Activated CD8-positive, alpha-beta memory T cell treated with anti-CD3 and anti-CD28 coated beads for 36 hours (primary cell): Measurements from ENCODE around the gene ADCY2. TPM values are rescaled to one million over a fixed set of nuclear protein-coding genes. Genes with fewer than 3 reads are reported as not detected.

Experiments
- CTCF ChIA-PET: fragments of 350-600 bp; sonication (Branson Sonifier 250); formaldehyde crosslinking; loops from one replicate; lab custom pipeline; 2021; ENCODE audit warnings: antibody characterized with exemption; lab: Charles Lee
- POLR2A ChIA-PET: fragments of 350-600 bp; sonication (Branson Sonifier 250); formaldehyde crosslinking; loops from one replicate; lab custom pipeline; 2021; ENCODE audit warnings: antibody characterized with exemption; lab: Charles Lee
- total RNA-seq, 2 experiments: library from RNA; stranded (reverse); gene quantifications; one replicate each; pipeline ENCODE4 v1.2.3, GENCODE V29; 2021

ADCY2 gene
- total RNA-seq = not detected

DNA sequence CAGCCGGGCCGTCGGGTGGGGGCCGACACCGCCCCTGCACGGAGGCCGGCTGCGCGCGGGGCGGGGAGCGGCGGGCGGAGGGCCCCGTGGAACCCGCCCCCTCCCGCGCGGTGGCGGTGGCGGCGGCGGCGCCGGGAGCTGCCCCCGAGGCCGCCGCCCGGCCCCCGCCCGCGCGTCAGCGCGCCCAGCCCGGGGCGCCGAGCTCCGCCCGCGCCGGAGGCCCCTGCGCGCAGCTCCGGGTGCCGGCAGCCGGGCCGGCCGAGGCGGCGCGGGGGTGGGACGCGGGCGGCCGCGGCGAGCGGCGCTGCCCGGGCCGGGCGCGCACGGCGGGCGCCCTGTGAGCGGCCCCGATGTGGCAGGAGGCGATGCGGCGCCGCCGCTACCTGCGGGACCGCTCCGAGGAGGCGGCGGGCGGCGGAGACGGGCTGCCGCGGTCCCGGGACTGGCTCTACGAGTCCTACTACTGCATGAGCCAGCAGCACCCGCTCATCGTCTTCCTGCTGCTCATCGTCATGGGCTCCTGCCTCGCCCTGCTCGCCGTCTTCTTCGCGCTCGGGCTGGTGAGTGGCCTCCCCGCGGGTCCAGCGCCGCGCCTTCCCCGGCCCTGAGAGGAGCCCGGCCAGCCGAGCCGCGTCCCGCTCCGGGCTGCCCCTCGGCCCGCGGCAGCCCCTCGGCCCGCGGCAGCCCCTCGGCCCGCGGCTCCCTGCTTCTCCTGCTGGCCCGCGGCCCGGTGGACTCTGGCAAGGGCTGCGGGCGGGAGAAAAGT lies at the start of gene ADCY2:
ADCY2 (plus strand) TSS at position 192 of the 766 bp plus-strand sequence; CDS start at position 351, 159 bp downstream.
- CTCF ChIA-PET = no interaction called here
- POLR2A ChIA-PET = no interaction called here

DNA sequence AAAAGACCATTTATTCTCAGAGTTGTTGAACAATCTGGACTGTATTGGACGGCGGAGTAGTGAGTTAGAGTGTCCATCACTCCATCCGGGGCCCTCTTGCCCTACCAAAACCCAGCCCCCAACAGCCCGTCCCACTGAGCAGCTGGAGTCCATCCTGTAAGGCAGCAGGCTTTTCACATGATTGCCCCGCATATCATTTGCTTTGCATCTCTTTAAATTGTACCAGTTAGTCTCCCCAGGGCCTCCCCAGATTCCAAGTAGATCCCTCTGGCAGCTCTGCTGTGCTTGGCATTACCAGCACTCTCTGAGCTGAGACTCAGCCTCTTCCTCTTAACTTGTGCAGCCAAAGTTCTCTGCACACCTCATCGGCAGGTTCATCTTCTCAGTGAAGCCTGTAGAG lies 48.6 kb upstream of the ADCY2 start:
- POLR2A ChIA-PET = no interaction called here
- CTCF ChIA-PET = no interaction called here

- CTCF ChIA-PET = no interaction called here
- POLR2A ChIA-PET = no interaction called here
These were observed 47.6 kb upstream of the ADCY2 start for GRCh38 chr5:7348168-7348854.

DNA sequence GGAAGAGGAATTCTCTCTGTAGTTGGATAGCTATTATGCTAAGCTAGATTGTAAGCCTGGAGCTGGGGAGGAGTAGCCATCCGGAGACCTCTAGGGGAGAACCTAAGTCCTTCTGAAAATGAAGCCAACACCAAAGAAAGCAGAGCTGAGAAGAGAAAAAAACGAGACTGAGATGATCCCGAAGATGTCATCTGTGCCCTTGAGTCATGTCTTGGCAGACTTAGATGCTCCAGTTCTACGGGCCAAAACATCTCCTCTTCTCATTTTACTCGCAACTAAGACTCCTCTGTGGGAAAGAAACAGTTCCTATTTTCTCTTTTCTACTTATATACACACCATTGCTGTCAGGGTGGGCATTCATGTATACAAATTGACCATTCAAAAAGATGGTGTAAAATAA lies 34.3 kb upstream of the ADCY2 start:
- ChIA-PET POLR2A (no interaction called here), CTCF (no interaction called here)

DNA sequence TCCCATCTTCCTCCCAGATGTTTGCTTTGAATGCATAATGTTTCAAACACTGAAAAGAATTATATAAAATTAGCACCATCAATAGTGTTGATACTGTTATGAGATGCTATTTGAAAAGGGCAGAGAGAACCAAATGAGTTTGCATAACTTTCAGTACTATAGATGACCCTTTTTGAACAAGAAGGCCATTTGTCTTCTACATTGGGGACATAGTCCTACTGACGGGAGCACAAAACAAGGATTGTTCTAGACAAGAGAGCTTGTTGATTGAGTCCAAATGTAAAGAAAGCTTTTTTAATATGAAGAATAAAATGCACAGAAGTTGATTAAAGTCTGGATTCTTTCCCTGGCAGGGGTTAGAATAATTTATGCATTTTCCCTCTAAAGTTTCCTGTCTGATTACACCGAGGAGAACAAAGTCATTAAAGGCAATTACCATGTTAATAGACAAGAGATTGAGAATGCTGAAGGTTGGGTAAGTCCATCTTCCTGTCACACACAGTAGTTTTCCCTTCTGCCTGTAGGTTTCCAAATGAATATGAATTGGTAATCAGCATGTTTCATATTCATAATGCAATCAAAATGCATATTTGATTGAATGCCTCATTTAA lies 32.8 kb upstream of the ADCY2 start:
- ChIA-PET CTCF (no interaction called here), POLR2A (no interaction called here)

DNA sequence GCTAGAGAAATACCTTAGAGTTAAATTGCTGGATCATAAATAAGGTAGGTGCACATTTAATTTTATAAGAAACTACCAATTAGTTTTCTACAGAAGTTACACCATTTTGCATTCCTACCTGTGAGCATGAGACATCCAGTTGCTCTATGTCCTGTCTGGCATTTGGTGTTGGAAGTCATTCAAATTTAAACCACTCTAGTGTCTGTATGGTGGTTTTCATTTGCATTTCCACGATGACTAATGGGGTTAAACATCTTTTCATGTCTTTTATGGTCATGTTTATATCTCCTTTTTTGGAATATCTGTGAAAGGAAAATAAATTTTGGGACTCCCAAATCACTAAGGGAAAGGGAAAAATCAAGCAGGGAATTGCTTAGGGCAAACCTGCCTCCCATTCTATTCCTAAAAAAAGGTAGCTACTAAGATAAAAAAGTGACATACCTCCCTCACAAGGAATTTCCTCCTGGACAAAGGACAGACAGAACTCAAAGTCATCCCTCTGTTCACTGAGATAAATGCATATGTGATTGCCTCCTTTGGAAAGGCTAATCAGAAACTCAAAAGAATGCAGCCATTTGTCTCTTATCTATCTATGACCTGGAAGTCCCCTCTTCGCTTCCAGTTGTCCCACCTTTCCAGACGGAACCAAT lies 31.6 kb upstream of the ADCY2 start:
- POLR2A ChIA-PET = no interaction called here
- CTCF ChIA-PET = no interaction called here

GRCh38 chr5:7367780-7368179 lies 28.2 kb upstream of the ADCY2 start:
- ChIA-PET CTCF (no interaction called here), POLR2A (no interaction called here)

DNA sequence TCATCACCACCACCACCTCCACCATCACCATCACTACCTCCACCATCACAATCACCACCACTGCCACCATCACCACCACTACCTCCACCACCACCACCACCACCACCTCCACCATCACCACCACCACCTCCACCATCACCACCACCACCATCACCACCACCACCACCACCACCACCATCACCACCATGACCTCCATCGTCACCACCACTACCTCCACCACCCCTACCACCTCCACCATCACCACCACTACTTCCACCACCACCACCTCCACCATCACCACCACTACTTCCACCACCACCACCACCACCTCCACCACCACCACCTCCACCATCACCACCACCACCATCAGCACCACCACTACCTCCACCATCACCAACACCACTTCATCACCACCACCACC lies 23.5 kb upstream of the ADCY2 start:
- POLR2A ChIA-PET = no interaction called here
- CTCF ChIA-PET = no interaction called here

DNA sequence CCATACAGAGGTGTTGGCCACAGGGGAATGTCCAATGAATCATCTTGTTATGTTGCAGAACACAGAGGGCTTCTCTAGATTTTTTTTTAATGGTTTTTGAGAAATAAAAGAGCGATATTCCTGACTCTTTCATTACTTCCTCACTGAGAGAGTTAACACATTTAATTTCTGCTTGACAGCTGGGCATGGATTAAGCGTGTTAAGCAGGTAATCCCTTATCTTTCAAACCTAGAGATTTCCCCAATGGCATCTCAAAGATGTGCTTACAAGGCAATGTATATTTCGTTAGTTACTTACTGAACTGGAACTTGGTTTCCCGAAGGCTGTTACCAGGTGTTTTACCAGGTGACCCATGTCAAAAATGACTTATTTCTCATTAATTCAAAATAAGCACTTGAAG lies 21.8 kb upstream of the ADCY2 start:
- CTCF ChIA-PET = no interaction called here
- POLR2A ChIA-PET = no interaction called here

GRCh38 chr5:7375457-7375856 lies 20.5 kb upstream of the ADCY2 start:
- CTCF ChIA-PET = no interaction called here
- POLR2A ChIA-PET = no interaction called here

DNA sequence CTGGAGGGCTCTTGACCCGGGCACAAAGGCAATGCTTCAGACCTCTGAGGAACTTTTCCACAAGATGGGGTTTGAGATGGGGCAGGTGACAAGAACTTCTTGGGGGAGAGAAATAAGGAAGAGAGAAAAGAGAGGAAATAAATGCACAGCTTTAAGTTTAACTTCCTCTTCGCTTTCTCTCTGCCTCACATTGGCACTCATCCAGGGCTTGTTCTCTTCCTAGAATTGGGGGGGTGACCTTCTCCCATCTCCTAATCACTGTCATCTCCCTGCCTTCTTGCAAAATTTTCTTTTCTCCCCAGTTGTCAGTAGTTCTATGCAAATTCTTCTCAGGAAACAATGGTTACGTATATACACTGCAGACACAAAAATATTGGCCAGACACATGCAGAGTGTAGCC lies 19.1 kb upstream of the ADCY2 start:
- ChIA-PET CTCF (no interaction called here), POLR2A (no interaction called here)

DNA sequence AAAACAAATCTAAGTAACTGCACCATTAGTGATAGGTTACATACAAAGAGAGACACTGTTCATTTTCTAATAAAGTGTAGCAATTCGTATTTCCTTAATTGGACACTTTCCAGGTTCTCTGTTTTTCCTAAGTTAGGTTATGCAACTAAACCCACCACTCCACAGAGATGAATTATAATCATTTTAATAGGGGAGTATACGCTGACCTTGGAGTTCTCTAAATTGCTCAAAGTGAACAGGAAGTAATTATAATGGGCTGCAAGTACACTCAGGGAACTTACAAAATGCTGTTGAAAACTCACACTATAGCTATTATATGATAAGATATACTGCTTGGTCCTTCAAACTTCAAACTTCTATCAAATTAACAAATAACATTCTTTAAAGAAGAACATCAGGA lies 18.2 kb upstream of the ADCY2 start:
- ChIA-PET CTCF (no interaction called here), POLR2A (no interaction called here)

DNA sequence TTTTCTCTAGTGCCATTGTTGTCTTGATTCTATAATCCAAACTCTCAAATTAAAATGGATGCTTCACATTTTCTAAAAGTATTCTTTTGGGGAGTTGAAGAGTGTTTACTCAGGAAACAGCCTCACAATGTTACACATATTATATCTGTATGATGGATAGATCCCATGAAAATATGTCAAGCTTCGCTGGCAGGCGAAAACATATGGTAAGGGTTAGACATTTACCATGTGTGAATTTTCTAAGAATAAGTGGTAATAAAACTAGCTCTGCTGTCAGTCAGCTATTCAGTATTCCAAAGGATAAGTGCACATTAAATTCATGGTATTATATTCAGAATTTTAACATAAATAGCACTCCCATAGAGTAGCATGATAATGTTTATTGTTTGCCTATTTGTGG lies 13.3 kb upstream of the ADCY2 start:
- POLR2A ChIA-PET = no interaction called here
- CTCF ChIA-PET = no interaction called here

GRCh38 chr5:7385681-7386080 lies 10.3 kb upstream of the ADCY2 start:
- ChIA-PET POLR2A (no interaction called here), CTCF (no interaction called here)

GRCh38 chr5:7388553-7388952 lies 7.4 kb upstream of the ADCY2 start:
- POLR2A ChIA-PET = no interaction called here
- CTCF ChIA-PET = interaction anchor here (0.5 kb wide), 1 partner anchor 29 kb away, joined by 3 read pairs; no protein-coding TSS in a partner anchor

- POLR2A ChIA-PET = no interaction called here
- CTCF ChIA-PET = no interaction called here
These were observed 4.7 kb upstream of the ADCY2 start for GRCh38 chr5:7391215-7391614.

DNA sequence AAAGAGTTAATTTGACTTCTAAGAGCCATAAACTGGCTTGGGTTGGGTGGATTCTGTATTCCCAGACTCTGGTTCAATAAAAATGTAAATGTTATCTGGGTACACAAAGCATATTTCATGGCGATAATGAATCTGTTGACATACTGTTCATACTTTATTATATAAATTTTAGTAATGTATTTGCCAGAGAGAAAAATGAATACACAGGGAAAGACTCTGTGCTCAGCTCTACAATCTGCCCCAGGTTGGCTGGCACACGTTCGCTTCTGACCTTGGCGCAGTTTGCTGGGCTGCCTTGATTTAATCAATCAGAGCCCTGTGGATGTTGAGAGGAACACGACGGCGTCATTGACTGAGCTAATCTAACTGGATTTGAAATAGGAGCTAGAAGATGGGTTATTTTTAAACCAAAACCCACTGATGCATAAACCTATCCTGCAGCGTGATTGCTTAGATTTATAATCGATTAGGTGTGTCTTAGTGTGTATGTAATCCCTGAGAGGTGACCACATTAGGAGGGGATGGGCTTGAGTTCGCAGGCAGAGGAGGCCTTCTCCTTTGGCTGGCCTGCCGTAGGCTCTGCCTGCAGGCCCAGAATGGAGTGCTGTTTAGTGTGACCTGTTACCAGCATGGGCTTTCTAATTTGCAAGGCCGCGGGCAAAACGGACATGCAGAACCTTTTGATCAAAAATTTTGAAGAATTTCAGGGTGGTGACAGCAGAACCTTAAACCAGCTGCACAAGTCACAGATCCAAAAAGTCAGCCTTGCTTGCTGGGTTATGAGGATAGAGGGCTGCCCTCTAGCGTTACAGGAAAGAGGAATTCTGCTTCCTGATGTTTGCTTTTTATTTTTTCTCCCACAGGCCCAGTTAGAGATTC lies 3.9 kb upstream of the ADCY2 start:
- CTCF ChIA-PET = no interaction called here
- POLR2A ChIA-PET = no interaction called here

DNA sequence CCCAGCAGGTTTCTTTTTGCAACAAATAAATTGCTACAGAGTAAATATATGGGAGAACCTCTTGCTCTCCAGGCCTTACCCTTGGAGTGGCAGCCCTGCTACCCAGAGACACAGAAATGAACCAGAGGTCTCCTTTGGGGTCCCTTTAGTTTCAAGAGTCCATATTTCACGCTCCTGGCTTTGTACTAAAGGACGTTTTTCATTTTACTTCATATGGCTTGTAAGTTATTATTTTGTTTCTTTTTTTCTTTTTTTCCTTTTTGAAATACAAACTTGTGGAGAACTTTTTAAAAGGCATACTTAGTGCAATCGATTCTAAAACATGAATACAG lies 3.3 kb upstream of the ADCY2 start:
- ChIA-PET CTCF (no interaction called here), POLR2A (no interaction called here)

DNA sequence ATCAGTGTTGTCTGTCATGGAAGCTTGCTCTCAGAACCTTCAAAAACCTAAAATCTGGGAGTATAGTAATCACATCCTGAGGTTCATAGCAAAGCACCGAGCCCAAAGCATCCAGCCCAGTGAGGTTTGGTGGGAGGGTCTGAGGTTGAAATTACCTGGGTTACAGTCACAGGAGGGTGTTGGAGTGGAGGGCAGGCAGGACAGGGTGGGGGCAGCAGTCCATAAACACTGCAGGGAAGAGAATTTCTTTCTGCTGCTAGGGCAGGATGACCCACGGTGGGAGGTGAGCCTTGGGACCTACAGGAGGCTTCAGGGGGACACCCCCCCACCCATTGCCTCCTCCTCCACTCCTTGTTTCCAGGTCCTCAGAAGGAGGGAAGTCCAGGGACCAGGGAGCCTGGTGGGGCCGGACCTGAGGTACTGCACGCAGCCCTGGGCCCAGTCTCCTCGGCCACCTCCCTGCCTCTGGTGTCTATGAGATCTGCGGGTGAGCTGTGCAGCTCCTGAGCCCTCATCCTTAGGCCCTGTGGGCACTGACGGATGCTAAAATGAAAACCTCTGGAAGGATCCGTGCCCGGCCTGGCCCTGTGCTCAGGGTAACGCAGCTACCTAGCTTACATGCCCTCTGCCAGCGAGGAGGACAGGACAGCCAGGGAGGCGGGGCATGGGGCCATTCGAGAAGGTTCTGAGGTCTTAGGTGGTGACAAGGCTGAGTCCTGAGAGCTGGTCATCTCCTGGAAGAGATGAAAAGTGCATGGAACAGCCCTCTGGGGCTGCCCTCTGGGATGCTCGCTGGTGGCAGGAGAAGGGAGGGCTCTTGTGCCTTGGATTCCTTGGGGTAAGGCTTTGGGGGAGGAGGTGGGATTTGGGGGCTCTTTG lies 1.8 kb upstream of the ADCY2 start:
- CTCF ChIA-PET = no interaction called here
- POLR2A ChIA-PET = no interaction called here
